ENCODE measurements around the gene TSC22D4. TPM values are rescaled to one million over a fixed set of nuclear protein-coding genes. Genes with fewer than 3 reads are reported as not detected.
A peak's percentile ranks its signal among the peaks of the same experiment; 100 is the strongest.
"Not testable (repeated sequence)": the region's sequence is repeated elsewhere in the genome, so short reads cannot be mapped to it uniquely, and the experiment has no call there.

TSC22D4 gene
- polyA plus RNA-seq, 4 donors = 32.3 to 61.0 (median 48.2) TPM

- DNase-seq (ENCODE audit: low read depth in 4 of 4, low spot score in 2 of 4) = no peak
These were observed 2.8 kb downstream of the TSC22D4 start for GRCh38 chr7:100476101-100476780.

GRCh38 chr7:100475549-100475948 is 3.5 kb downstream of the TSC22D4 start:
- no peak for DNase-seq (ENCODE audit: low read depth in 4 of 4, low spot score in 2 of 4)

GRCh38 chr7:100472854-100473499 is 6.0 kb downstream of the TSC22D4 start:
- DNase-seq (ENCODE audit: low read depth in 4 of 4, low spot score in 2 of 4) = no peak

- DNase-seq (ENCODE audit: low read depth in 4 of 4, low spot score in 2 of 4) = no peak
These were observed 6.7 kb downstream of the TSC22D4 start for GRCh38 chr7:100472121-100472851.

GRCh38 chr7:100471021-100471420 is 8.0 kb downstream of the TSC22D4 start:
- DNase-seq (ENCODE audit: low read depth in 4 of 4, low spot score in 2 of 4) = no peak

GRCh38 chr7:100469227-100470044 is 9.6 kb downstream of the TSC22D4 start:
- DNase-seq (ENCODE audit: low read depth in 4 of 4, low spot score in 2 of 4) = peak in 1 of 4 donors; percentile 71

- DNase-seq (ENCODE audit: low read depth in 4 of 4, low spot score in 2 of 4) = no peak
These were observed 11.2 kb downstream of the TSC22D4 start for GRCh38 chr7:100467638-100468373.

GRCh38 chr7:100466653-100467605 is 12.1 kb downstream of the TSC22D4 start:
- no peak for DNase-seq (ENCODE audit: low read depth in 4 of 4, low spot score in 2 of 4)

GRCh38 chr7:100465702-100466311 is 13.2 kb downstream of the TSC22D4 start:
- DNase-seq (ENCODE audit: low read depth in 4 of 4, low spot score in 2 of 4) = no peak

- no peak for DNase-seq (ENCODE audit: low read depth in 4 of 4, low spot score in 2 of 4)
These were observed 13.7 kb downstream of the TSC22D4 start for GRCh38 chr7:100465299-100465698.

GRCh38 chr7:100464791-100465190 is 14.2 kb downstream of the TSC22D4 start:
- no peak for DNase-seq (ENCODE audit: low read depth in 4 of 4, low spot score in 2 of 4)

- no peak for DNase-seq (ENCODE audit: low read depth in 4 of 4, low spot score in 2 of 4)
These were observed 14.8 kb downstream of the TSC22D4 start, which contains the start of gene SPACDR for GRCh38 chr7:100464210-100464660. Gene SPACDR (minus strand): TSS chr7:100464260. CDS start chr7:100464025, 235 bp downstream.

GRCh38 chr7:100457033-100457432 is 22.0 kb downstream of the TSC22D4 start:
- no peak for DNase-seq (ENCODE audit: low read depth in 4 of 4, low spot score in 2 of 4)

GRCh38 chr7:100456562-100456961 is 22.5 kb downstream of the TSC22D4 start:
- no peak for DNase-seq (ENCODE audit: low read depth in 4 of 4, low spot score in 2 of 4)

GRCh38 chr7:100455206-100455605 is 23.8 kb downstream of the TSC22D4 start:
- DNase-seq (ENCODE audit: low read depth in 4 of 4, low spot score in 2 of 4) = no peak

GRCh38 chr7:100453854-100454253 is 25.2 kb downstream of the TSC22D4 start:
- not testable (repeated sequence) for DNase-seq (ENCODE audit: low read depth in 4 of 4, low spot score in 2 of 4)

GRCh38 chr7:100452513-100452912 is 26.5 kb downstream of the TSC22D4 start:
- no peak for DNase-seq (ENCODE audit: low read depth in 4 of 4, low spot score in 2 of 4)

- DNase-seq (ENCODE audit: low read depth in 4 of 4, low spot score in 2 of 4) = no peak
These were observed 29.7 kb downstream of the TSC22D4 start for GRCh38 chr7:100449190-100449795.

Data from left renal cortex interstitium (tissue), 4 donors.